GM19397 (cell line): ENCODE measurements around the gene ASCL2.
"Not testable (repeated sequence)": the region's sequence is repeated elsewhere in the genome, so short reads cannot be mapped to it uniquely, and the experiment has no call there.

ENCODE experiments used
- ATAC-seq: cut with Tn5 transposase; IDR thresholded peaks from one replicate; pipeline ENCODE4 v1.9.1; 2021; ENCODE audit warnings: mild to moderate bottlenecking, moderate library complexity; ENCODE audit not compliant: unreplicated experiment

Gene ASCL2

DNA sequence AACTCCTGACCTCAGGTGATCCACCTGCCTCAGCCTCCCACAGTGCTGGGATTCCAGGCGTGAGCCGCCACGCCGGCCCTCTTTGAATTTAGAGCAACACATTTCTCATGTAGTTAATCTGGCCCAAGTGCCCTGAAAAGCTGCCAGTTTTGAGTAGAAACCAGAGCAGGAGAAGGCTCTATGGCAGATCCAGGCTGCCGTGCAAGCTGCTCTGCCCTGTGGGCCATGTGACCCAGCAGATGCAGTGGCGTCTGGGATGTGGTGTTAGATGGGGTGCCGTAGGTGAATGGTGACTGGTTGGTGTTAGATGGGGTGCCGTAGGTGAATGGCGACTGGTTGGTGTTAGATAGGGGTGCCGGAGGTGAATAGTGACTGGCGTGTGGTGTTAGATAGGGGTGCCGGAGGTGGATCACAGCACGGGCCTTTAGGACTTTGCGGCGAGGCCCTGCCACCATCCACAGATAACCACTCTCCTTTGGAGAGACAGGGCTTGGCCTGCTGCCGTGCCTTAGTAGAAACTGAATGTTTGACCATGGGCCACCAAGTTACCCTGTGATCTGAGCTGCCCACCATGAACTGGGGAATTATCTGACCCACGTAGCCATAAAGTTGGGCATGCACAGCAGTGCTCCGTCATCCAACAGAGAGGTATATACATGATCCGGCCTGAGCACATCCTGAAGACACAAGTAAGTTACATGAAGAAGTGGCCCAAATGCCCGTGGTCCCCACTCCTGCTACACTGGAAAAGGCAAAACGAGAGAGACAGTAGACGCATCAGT lies 32.7 kb downstream of the ASCL2 start:
- ATAC-seq = no peak

DNA sequence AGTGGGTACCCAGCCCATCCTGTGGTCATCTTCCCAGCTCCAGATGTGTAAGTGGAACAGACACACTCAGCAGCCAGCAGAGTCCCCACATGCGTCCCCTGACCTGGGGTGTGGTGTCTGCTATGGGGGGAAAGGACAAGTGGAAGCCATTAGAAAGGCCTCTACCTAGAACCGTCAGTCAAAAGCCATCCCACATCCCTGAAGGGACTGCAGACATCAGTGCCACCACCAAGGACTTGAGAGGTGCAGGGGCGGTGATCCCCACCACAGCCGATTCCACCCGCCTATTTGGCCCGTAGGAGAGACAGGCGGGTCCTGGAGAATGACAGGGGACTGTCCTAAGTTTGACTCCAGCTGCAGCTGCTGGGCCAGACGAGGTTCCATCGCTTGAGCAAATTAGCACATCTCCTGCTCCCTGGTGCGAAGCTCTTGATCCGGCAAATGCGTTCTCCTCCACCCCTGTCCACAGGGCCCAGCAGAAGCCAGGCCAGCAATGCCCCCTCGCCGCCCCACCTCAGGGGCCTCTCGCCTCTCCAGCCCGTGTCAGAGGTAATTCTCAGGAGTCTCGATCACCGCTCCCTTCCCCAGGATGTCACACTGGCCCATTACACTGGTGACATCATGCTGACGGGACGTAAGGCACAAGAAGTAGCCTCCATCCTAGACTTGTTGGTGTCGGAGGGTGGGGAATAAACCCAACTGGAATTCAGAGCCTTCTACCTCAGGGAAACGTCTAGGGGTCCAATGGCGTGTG lies 33.8 kb downstream of the ASCL2 start:
- not testable (repeated sequence) for ATAC-seq

DNA sequence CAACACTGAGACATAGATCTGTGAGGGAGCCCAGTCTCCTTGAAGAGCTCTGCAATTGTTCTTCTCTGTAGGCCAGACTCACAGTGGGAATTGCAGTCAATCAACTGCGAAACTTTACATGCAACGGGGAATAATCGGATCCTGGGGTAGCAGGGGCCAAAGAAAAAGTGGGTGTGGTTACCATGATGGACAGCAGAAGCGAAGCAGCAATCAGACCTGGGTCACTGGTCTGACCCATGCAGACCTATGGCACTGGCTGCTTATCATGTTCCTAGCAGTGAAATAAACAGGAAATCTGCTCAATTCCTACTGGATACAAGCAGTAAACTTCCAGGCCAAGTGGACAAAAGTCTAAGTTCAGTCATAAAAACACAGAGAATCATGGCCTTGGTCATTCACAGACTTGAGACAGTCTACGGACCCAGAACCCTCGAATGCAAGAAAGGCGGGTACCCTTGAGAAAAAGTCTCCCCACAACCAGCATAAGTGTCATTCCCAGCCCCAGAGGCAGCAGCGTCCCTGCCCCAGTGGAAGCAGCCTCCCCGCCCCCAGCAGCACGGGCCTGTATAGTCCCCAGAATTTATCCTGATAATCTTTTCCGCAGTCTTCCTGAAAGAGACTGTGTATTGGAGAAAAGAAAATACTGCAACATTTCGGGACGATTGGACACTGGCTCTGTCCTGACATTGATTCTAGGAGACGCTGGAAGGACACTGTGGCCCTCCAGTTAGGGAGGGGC lies 34.6 kb downstream of the ASCL2 start:
- no peak for ATAC-seq

DNA sequence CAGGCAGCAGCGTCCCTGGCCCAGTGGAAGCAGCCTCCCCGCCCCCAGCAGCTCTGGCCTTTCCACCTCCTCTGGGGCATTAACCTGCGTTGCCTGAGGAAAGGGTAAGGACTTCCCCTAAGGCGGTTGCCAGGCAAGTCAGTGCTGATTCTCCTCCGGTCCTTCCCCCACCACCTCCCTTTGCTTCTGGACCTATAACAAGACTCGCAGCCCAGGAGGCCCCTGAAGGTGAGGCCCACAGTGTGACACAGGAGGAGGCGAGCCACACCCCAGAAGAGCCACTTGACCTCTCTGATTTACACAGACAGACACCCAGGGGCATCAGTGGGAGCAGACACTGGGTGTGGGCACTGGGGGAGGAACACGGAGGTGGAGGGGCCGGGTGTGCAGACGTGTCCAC lies 35.4 kb downstream of the ASCL2 start:
- ATAC-seq = no peak

DNA sequence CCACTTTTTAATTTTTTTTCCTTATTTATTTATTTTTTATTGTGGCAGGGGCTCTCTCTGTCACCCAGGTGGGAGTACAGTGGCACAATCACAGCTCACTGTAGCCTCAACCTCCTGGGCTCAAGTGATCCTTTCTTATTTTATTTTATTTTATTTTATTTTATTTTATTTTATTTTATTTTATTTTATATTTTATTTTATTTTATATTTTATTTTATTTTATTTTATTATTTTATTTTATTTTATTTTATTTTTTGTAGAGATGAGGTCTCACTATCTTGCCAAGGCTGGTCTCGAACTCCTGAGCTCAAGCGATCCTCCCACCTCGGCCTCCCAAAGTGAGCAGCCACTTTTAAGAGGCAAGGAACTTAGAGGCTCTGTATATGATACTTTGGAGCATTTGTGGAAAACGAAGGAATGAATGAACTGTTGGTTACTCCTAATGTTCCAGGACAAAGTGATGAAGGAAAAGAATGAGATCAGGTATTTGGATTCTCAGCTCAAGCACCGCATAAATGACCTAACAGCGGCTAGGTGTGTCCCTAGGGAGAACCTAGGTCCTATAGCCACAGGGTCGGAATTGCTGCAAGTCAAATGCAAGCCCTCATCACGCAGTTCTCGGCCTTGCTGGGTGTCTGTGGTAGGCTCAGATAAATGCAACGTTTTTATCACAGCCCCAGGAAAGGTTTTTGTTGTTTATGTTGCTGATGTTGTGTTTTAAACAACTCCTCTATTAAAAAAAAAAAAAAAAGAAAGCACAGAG lies 36.5 kb downstream of the ASCL2 start:
- ATAC-seq = no peak

DNA sequence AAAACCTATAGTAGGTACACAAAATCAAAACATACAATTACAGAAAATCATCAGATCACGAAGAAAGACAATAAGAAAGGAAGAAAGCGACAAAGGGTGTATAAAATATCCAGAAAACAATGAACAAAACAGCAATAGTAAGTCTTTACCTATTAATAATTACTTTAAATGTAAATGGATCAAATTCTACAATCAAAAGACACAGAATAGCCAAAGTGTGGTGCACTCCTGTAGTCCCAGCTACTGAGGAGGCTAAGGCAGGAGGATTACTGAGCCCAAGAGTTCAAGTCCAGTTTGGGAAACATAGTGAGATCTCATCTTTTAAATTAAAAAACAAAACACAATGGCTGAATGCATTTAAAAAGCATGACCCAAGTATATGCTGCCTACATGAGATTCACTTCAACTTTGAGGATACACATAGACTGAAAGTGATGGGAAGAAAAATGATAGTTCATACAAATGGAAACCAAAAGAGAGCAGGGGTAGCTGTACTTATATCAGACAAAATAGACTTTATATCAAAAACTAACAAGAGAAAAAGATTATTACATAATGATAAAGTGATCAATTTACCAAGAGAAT lies 40.6 kb downstream of the ASCL2 start:
- no peak for ATAC-seq

DNA sequence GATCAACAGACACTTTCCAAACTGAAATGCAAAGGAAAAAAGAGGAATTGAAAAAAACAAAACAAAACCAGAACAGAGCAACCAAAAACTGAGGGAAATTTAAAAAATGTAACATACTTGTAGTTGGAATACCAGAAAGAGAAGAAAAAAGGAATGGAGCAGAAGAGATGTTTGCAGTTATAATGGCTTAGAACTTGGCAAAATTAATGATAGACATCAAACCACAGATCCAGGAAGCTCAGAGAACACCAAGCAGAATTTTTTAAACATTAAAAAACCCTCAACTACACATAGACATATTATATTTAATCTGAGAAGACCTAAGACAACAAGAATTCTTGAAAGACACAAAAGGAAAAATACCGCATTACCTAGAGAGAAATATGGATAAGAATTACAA lies 46.1 kb downstream of the ASCL2 start:
- no peak for ATAC-seq

DNA sequence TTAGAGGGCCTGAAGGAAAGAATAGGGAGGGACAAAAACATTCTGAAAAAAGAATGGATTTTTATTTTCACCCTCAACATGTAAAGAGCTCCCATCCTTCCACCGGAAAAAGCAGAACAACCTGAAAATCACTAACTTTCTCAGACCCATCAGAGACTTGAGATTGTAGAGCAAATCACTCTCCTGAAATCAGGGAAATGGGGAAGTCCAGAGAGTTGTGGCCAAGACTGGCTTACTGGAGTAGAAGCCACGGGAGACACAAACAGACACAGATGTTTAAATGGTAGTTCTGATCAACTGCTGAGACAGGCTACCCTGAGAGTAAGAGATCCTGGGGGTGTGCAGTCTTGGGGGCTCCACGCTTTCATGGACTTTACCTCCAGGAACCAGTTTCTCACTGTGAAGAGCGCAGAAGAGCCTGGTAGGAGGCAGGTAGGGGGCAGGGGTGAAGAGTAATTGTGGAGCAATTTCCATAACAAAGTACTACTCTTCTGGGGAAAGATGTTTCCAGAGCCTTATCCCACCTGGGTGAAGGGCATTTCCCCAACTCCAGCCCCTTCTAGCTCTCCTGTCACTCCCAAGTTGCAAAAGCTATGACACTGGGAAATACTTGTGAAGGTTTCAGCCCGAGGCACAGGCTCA lies 47.1 kb downstream of the ASCL2 start:
- no peak for ATAC-seq

DNA sequence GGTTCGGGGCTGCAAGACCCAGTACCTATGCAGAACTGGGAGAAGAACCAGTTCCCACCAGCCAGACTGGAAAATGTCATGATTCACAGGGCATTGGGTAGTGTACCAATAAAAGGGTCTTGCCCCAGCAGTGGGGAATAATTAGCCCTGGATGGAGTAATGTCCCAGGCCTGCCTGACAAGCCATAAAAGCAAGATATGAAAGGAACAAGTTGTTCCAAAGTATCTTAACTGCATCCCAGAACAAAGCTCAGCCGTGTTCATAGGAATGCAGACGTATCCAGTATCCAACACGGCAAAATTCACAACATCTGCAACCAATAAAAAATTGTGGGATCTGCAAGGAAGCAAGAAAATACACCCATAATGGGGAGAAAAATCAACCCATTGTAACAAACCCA lies 47.9 kb downstream of the ASCL2 start:
- ATAC-seq = no peak

DNA sequence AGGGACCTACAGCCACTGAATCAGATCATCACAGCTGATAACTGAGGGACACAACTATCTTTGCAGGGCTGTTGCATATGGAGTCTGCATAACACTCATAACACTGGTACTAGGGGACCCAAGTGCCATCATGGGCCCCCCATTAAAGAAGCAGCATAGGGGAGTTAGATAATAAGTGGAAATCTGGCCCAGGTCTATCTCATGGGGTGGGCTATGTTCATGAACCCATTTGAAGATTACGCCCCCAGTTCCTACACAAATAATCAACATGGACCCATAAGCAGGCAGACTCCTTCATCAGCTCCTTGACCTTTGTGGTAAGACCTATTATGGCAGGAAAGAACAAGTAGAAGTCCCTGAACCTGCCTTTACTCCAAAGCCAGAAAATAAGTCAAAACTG lies 48.8 kb downstream of the ASCL2 start:
- no peak for ATAC-seq

DNA sequence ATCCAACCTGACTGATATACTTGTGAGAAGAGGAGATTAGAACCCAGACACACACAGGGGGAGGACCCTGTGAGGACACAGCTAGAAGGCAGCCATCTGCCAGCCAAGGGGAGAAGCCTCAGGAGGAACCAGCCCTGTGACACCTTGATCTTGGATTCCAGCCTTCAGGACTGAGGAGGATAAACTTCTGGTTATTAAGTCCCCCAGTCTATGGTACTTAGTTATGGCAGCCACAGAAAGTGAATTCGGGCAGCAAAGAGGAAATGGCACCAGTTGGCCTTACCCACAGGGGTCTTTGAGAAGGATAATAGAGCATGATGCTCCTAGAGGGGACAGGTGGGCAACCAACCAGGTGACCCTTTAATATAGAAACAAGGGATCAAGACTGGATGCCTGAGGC lies 49.4 kb downstream of the ASCL2 start:
- no peak for ATAC-seq

DNA sequence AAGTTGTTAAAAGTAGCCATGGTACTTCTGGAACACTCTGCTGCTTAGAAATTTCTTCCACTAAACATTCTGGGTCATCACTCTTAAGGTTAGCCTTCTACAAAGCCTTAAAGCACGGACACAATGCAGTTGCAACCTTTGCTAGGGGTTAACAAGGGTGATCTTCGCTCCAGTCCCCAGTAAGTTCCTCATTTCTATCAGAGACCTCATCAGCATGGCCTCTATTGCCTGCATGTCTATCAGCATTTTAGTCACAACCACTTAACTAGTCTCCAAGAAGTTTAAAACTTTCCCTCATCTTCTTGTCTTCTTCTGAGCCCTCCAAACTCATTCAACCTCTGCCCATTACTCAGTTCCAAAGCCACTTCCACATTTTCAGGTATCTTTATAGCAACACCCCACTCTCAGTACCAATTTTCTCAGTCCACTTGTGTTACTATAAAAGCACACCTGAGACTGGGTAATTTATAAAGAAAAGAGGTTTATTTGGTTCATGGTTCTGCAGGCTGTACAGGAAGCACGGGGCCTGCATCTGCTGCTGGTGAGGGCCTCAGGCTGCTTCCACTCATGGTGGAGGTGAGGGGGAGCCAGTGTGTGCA lies 50.1 kb downstream of the ASCL2 start:
- no peak for ATAC-seq

DNA sequence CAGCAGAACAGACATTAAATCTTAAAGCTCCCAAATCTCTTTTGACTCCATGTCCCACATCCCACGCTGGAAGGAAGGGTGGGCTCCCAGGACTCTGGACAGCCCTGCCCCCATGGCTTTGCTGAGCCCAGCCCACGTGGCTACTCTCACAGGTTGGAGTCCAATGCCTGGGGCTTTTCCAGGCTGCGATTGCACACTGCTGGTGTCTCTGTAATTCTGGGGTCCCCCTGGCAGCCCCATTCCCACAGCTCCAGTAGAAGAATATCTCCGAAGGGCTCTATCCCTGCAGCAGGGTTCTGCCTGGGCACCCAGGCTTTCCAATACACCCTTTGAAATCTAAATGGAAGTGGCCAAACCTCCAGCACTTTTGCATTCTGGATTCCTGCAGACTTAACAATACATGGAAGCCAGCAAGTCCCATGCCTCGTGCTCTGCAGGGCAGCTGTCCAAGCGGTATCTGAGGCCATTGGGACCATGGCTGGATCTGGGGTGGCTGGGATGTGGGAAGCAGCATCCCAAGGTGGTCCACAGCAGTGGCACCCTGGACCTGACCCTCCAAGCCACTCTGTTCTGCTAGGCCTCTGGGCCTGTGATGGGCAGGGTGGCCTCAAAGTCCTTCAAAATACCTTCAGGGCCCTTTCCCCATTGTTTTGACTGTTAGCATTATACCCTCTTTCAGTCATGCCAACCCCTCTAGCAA lies 50.9 kb downstream of the ASCL2 start:
- no peak for ATAC-seq
